HepG2 (cell line): ENCODE data around the gene PRKCZ. TPM values are rescaled to one million over a fixed set of nuclear protein-coding genes. Genes with fewer than 3 reads are reported as not detected.
A peak's percentile ranks its signal among the peaks of the same experiment; 100 is the strongest.

Experiments used
- DNMT1 ChIP-seq: sonication (generic); formaldehyde crosslinking; IDR thresholded peaks from 2 replicates; pipeline ENCODE4 v1.5.1; 2020; ENCODE audit warnings: mild to moderate bottlenecking, missing genetic modification reagents
- KAT7 ChIP-seq: IDR thresholded peaks from 2 replicates; pipeline ENCODE4 v1.6.1; 2018; ENCODE audit warnings: borderline replicate concordance, missing compliant biosample characterization
- KLF12 ChIP-seq: sonication (generic); formaldehyde crosslinking; IDR thresholded peaks from 2 replicates; pipeline ENCODE4 v1.4.0; 2020; ENCODE audit warnings: missing genetic modification reagents, borderline replicate concordance
- MTA3 ChIP-seq: sonication (generic); formaldehyde crosslinking; IDR thresholded peaks from 2 replicates; pipeline ENCODE4 v1.4.0; 2020; ENCODE audit warnings: missing genetic modification reagents
- RAD21 ChIP-seq: fragments of 450-650 bp; formaldehyde crosslinking; IDR thresholded peaks from 2 replicates; pipeline ENCODE4 v1.5.0; 2020; ENCODE audit warnings: mild to moderate bottlenecking
- SMAD9 ChIP-seq: sonication (generic); formaldehyde crosslinking; IDR thresholded peaks from 2 replicates; pipeline ENCODE4 v1.5.1; 2020; ENCODE audit warnings: mild to moderate bottlenecking, missing genetic modification reagents
- ZNF3 ChIP-seq: IDR thresholded peaks from 2 replicates; pipeline ENCODE4 v1.7.0; 2017; ENCODE audit warnings: inconsistent platforms
- ZNF343 ChIP-seq: sonication (generic); formaldehyde crosslinking; IDR thresholded peaks from 2 replicates; pipeline ENCODE4 v1.4.0; 2020; ENCODE audit warnings: mild to moderate bottlenecking, missing genetic modification reagents
- ZNF720 ChIP-seq: sonication (generic); formaldehyde crosslinking; IDR thresholded peaks from 2 replicates; pipeline ENCODE4 v1.4.0; 2020; ENCODE audit warnings: missing genetic modification reagents
- ZNF773 ChIP-seq: sonication (generic); formaldehyde crosslinking; IDR thresholded peaks from 2 replicates; pipeline ENCODE4 v1.4.0; 2020; ENCODE audit warnings: missing genetic modification reagents, borderline replicate concordance
- polyA plus RNA-seq, 8 experiments: library from polyadenylated mRNA; depleted of rRNA in 3 of 8; stranded (reverse) in 7 of 8; unstranded in 1 of 8; fragments of >200 nt; fragmentation: Illumina TruSeq in 4 of 8; extraction: Trizol in 4 of 8; gene quantifications; 2 replicates each; pipeline versions ENCODE4 v1.2.1 to v1.2.3, GENCODE V29; 2011 to 2016; ENCODE audit warnings: low read depth in 4 of 8, missing spikeins in 1 of 8, mixed read lengths in 1 of 8; ENCODE audit not compliant: insufficient read depth in 1 of 8
- total RNA-seq, 5 experiments: library from RNA; depleted of rRNA; stranded (reverse); fragments of >200 nt; fragmentation: Illumina TruSeq; extraction: Trizol; gene quantifications; 2 replicates each; pipeline ENCODE4 v1.2.3, GENCODE V29; 2016; ENCODE audit warnings: low read depth in 1 of 5
- TF ChIP-seq, protein P1 (sequence below): sonication (generic); formaldehyde crosslinking; IDR thresholded peaks from 2 replicates; pipeline ENCODE4 v1.5.0; 2020; ENCODE audit warnings: mild to moderate bottlenecking, missing genetic modification reagents, borderline replicate concordance
- TF ChIP-seq, protein P2 (sequence below): sonication (generic); formaldehyde crosslinking; IDR thresholded peaks from 2 replicates; pipeline ENCODE4 v1.4.0; 2020; ENCODE audit warnings: missing genetic modification reagents
- TF ChIP-seq, protein P3 (sequence below): IDR thresholded peaks from 2 replicates; pipeline ENCODE4 v1.6.1; 2016; ENCODE audit warnings: missing compliant biosample characterization, missing genetic modification reagents, borderline replicate concordance
- TF ChIP-seq, protein P4 (sequence below): sonication (generic); formaldehyde crosslinking; IDR thresholded peaks from 2 replicates; pipeline ENCODE4 v1.9.0; 2021; ENCODE audit warnings: missing genetic modification reagents, borderline replicate concordance
- TF ChIP-seq, protein P5 (sequence below): sonication (generic); formaldehyde crosslinking; IDR thresholded peaks from 2 replicates; pipeline ENCODE4 v1.9.0; 2021; ENCODE audit warnings: missing genetic modification reagents, mild to moderate bottlenecking, borderline replicate concordance

Gene PRKCZ
- total and polyA plus RNA-seq, 2 of the 13 experiments (the other 11 are each of a cell fraction or from before 2014, with no cell fraction given), result 34.7 to 85.2 TPM

DNA sequence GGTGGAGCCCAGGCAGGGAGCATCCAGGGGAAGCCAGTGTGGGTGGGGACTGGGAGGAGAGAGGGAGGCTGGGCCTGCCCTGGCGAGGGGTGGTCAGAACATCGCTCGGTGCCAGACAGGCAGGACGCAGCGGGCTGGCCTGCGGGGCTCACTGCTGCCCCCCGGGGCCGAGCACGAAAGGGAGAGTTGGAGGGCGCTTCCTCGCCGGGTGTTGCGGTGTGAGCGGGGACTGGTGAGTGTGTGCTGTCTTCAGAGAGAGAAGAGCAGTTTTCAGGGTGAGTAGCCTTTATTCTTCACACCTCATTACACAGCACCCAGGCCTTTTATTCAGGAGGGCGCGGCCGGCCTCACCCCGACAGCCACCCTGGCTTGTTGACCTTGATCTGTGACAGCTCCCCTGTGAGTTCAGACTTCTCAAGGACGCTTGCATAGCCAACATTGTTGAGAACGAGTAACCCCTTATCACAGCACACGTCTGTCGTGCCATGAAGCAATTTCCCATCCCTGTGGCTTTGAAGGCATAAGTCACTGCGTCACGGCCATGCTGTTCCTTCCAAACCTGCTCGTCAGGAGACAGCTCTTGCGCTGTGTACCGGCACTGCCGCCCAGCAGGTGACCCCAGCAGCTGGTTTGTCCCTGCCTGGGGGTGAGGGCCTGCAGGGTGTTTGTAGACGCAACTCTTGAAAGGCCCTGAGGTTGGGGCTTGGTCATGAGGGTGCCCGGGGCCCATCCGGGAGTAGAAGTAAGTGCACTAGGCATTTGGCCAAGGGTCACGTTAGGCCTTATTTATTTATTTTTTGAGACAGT lies 54.6 kb downstream of the PRKCZ start (continued):
- TF ChIP-seq, protein P1, sequence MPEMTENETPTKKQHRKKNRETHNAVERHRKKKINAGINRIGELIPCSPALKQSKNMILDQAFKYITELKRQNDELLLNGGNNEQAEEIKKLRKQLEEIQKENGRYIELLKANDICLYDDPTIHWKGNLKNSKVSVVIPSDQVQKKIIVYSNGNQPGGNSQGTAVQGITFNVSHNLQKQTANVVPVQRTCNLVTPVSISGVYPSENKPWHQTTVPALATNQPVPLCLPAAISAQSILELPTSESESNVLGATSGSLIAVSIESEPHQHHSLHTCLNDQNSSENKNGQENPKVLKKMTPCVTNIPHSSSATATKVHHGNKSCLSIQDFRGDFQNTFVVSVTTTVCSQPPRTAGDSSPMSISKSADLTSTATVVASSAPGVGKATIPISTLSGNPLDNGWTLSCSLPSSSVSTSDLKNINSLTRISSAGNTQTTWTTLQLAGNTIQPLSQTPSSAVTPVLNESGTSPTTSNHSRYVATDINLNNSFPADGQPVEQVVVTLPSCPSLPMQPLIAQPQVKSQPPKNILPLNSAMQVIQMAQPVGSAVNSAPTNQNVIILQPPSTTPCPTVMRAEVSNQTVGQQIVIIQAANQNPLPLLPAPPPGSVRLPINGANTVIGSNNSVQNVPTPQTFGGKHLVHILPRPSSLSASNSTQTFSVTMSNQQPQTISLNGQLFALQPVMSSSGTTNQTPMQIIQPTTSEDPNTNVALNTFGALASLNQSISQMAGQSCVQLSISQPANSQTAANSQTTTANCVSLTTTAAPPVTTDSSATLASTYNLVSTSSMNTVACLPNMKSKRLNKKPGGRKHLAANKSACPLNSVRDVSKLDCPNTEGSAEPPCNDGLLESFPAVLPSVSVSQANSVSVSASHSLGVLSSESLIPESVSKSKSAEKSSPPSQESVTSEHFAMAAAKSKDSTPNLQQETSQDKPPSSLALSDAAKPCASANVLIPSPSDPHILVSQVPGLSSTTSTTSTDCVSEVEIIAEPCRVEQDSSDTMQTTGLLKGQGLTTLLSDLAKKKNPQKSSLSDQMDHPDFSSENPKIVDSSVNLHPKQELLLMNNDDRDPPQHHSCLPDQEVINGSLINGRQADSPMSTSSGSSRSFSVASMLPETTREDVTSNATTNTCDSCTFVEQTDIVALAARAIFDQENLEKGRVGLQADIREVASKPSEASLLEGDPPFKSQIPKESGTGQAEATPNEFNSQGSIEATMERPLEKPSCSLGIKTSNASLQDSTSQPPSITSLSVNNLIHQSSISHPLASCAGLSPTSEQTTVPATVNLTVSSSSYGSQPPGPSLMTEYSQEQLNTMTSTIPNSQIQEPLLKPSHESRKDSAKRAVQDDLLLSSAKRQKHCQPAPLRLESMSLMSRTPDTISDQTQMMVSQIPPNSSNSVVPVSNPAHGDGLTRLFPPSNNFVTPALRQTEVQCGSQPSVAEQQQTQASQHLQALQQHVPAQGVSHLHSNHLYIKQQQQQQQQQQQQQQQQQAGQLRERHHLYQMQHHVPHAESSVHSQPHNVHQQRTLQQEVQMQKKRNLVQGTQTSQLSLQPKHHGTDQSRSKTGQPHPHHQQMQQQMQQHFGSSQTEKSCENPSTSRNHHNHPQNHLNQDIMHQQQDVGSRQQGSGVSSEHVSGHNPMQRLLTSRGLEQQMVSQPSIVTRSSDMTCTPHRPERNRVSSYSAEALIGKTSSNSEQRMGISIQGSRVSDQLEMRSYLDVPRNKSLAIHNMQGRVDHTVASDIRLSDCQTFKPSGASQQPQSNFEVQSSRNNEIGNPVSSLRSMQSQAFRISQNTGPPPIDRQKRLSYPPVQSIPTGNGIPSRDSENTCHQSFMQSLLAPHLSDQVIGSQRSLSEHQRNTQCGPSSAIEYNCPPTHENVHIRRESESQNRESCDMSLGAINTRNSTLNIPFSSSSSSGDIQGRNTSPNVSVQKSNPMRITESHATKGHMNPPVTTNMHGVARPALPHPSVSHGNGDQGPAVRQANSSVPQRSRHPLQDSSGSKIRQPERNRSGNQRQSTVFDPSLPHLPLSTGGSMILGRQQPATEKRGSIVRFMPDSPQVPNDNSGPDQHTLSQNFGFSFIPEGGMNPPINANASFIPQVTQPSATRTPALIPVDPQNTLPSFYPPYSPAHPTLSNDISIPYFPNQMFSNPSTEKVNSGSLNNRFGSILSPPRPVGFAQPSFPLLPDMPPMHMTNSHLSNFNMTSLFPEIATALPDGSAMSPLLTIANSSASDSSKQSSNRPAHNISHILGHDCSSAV (CRISPR knock-in tag), result no peak
- TF ChIP-seq, protein P2, sequence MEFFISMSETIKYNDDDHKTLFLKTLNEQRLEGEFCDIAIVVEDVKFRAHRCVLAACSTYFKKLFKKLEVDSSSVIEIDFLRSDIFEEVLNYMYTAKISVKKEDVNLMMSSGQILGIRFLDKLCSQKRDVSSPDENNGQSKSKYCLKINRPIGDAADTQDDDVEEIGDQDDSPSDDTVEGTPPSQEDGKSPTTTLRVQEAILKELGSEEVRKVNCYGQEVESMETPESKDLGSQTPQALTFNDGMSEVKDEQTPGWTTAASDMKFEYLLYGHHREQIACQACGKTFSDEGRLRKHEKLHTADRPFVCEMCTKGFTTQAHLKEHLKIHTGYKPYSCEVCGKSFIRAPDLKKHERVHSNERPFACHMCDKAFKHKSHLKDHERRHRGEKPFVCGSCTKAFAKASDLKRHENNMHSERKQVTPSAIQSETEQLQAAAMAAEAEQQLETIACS (CRISPR knock-in tag), result no peak
- TF ChIP-seq, protein P3, sequence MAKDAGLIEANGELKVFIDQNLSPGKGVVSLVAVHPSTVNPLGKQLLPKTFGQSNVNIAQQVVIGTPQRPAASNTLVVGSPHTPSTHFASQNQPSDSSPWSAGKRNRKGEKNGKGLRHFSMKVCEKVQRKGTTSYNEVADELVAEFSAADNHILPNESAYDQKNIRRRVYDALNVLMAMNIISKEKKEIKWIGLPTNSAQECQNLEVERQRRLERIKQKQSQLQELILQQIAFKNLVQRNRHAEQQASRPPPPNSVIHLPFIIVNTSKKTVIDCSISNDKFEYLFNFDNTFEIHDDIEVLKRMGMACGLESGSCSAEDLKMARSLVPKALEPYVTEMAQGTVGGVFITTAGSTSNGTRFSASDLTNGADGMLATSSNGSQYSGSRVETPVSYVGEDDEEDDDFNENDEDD (CRISPR knock-in tag), result no peak
- TF ChIP-seq MTA3 (CRISPR knock-in tag), result no peak
- TF ChIP-seq, protein P4, sequence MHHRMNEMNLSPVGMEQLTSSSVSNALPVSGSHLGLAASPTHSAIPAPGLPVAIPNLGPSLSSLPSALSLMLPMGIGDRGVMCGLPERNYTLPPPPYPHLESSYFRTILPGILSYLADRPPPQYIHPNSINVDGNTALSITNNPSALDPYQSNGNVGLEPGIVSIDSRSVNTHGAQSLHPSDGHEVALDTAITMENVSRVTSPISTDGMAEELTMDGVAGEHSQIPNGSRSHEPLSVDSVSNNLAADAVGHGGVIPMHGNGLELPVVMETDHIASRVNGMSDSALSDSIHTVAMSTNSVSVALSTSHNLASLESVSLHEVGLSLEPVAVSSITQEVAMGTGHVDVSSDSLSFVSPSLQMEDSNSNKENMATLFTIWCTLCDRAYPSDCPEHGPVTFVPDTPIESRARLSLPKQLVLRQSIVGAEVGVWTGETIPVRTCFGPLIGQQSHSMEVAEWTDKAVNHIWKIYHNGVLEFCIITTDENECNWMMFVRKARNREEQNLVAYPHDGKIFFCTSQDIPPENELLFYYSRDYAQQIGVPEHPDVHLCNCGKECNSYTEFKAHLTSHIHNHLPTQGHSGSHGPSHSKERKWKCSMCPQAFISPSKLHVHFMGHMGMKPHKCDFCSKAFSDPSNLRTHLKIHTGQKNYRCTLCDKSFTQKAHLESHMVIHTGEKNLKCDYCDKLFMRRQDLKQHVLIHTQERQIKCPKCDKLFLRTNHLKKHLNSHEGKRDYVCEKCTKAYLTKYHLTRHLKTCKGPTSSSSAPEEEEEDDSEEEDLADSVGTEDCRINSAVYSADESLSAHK (CRISPR knock-in tag), result no peak
- TF ChIP-seq KAT7 (CRISPR knock-in tag), result no peak
- TF ChIP-seq ZNF720, result no peak
- TF ChIP-seq ZNF773 (CRISPR knock-in tag), result no peak
- TF ChIP-seq ZNF343, result no peak
- TF ChIP-seq DNMT1 (CRISPR knock-in tag), result no peak
- TF ChIP-seq RAD21 (CRISPR knock-in tag), result peak; percentile 49; the same call in 1 of the 2 replicates
- TF ChIP-seq KLF12 (CRISPR knock-in tag), result no peak
- TF ChIP-seq, protein P5, sequence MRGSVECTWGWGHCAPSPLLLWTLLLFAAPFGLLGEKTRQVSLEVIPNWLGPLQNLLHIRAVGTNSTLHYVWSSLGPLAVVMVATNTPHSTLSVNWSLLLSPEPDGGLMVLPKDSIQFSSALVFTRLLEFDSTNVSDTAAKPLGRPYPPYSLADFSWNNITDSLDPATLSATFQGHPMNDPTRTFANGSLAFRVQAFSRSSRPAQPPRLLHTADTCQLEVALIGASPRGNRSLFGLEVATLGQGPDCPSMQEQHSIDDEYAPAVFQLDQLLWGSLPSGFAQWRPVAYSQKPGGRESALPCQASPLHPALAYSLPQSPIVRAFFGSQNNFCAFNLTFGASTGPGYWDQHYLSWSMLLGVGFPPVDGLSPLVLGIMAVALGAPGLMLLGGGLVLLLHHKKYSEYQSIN, result no peak
- no peak for TF ChIP-seq SMAD9 (CRISPR knock-in tag)
- no peak for TF ChIP-seq ZNF3 (CRISPR knock-in tag)
